ENCODE data around the gene NFKBIA.
"Not testable (repeated sequence)": the region's sequence is repeated elsewhere in the genome, so short reads cannot be mapped to it uniquely, and the experiment has no call there.

Gene NFKBIA

DNA sequence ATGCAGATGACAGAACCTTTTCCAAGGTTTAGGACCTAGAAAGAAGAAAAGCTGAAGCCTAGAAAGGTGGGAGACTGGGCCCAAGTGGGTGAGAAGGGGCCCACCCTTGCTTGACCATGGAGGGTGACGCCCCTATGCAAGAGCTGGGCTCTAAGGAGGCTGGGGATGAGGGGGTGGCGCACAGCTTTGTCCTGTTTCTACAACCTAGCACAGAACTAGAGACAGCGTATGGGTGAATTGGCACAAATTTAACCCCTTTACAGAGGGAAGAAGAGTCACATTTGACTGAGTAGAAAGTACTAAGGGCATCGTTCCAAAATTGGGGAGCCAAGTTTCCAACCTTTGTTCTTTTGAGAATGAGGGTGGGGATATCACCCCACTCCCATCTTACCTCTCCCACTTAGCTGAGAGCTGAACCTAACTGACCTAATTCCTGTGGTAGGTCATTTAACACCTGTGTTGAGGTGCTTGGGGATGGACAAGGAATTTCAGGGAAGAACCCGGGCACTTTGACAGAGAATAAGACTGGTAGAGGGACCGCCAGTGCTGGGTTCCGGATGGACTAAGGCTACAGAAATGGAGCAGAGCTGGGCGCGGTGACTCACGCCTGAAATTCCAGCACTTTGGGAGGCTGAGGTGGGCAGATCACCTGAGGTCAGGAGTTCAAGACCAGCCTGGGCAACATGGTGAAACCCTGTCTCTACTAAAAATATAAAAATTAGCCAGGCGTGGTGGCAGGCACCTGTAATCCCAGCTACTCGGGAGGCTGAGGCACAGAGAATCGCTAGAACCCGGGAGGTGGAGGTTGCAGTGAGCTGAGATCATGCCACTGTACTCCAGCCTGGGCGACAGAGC, 5.2 kb downstream of the NFKBIA start:
- in situ Hi-C loops (cut with HindIII; ENCODE audit: low pct_ligation_motif_present, low pct_unique_long_range_greater_than_20kb, low sequenced_read_pairs), result no loop called here
- no peak for DNase-seq

DNA sequence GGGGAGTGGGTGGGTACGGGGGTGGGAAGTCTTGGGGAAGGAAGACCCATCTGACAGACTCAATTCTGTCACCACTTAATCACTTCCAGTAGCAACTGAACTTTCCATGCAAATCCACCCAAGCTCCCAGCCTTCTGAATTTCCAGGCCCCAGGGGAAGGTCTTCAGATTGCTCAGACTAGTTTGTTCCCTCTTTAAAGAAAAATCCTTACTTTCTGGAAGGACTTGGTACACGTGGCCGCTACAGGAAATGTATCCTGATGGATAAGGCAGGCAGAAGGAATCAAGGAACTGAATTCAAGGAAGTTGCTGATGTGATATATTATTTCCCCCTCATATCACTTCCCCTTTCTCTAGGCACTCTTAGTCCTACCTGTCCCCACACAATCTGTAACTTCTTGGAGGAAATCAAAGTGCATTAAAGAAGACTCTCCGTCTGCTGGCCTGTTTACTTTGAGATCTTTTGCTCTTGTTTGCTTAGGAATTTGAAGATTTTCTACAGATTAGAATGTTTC, 6.4 kb downstream of the NFKBIA start:
- in situ Hi-C loops (cut with HindIII; ENCODE audit: low pct_ligation_motif_present, low pct_unique_long_range_greater_than_20kb, low sequenced_read_pairs), result no loop called here
- no peak for DNase-seq

DNA sequence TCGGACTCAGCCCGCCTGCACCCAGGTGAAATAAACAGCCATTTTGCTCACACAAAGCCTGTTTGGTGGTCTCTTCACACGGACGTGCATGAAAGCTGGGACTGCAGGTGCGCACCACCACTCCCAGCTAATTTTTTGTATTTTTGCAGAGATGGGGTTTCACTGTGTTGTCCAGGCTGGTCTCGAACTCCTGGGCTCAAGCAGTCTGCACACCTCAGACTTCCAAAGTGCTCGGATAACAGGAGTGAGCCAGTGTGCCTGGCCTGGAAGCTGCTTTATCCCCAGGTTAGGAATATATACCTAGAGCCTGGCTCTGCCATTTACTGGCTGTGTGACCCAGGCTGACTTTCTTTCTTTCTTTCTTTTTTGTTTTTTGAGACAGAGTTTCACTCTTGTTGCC, 7.9 kb downstream of the NFKBIA start:
- DNase-seq; in situ Hi-C loops (cut with HindIII; ENCODE audit: low pct_ligation_motif_present, low pct_unique_long_range_greater_than_20kb, low sequenced_read_pairs): not testable (repeated sequence)

DNA sequence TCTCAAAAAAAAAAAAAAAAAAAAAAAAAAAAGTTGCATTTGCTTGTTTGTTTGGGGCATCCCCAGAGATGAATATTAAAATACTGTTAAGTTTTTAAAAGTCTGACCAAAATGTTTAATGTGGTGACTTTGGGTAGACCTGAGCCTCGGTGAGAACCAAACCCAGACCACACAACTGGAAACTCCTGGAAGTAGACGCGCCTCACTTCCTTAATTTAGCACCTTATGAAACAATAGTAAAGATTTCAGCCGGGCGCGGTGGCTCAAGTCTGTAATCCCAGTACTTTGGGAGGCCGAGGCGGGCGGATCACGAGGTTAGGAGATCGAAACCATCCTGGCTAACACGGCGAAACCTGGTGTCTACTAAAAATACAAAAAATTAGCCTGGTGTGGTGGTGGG, 9.3 kb downstream of the NFKBIA start:
- in situ Hi-C loops (cut with HindIII; ENCODE audit: low pct_ligation_motif_present, low pct_unique_long_range_greater_than_20kb, low sequenced_read_pairs), result no loop called here
- no peak for DNase-seq

DNA sequence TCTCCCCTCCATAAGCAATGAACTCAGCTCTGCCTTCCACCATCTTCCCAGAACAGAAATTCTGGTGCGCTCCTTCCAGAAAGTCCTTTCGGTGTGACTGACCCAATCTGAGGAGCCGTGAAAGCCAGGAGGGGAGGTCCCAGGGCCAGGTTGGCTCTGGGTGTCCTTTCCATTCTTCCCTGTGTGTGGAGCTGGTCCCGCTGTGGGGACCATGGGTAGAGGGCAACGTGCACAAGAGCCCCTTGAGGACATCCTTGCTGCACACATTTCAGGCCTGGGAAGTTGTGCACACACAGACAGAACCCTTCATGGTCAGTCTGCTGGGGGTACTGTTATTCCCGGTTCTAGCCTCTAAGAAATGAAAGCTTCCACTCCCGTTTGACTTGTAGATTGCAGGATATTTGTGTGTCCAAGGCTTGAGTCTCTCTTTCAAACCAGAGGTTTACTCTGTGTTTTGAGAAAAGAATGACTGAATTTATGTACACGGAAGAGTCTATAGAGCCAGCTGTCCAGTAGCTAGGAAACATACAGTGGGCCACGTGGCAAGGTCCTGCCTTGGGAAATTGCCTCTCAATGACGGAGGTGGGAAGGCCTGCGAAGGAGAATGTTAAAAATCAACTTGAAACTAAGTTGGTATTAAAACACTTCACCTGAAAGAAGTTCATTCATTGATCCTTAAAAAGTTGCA, 10.1 kb downstream of the NFKBIA start:
- in situ Hi-C loops (cut with HindIII; ENCODE audit: low pct_ligation_motif_present, low pct_unique_long_range_greater_than_20kb, low sequenced_read_pairs), result no loop called here
- DNase-seq, result no peak

DNA sequence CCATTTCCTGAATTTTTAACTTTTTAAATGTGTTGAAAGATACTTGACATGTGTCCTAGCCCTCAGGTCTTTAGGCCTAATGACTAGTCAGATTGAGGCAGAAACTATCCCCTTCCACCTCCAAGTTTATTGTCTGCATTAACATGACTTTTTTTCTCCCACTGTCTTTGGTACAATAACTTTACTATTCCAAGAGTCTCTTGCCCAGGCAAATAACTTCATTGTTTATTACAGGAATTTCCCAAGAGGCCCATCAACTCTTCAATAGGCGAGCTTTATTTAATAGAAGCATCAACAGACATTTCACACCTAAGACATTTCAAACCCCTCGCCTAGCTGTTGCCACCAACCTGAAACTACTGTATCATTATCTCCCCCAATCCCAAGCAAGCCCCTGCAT, 10.7 kb downstream of the NFKBIA start:
- in situ Hi-C loops (cut with HindIII; ENCODE audit: low pct_ligation_motif_present, low pct_unique_long_range_greater_than_20kb, low sequenced_read_pairs), result no loop called here
- no peak for DNase-seq

DNA sequence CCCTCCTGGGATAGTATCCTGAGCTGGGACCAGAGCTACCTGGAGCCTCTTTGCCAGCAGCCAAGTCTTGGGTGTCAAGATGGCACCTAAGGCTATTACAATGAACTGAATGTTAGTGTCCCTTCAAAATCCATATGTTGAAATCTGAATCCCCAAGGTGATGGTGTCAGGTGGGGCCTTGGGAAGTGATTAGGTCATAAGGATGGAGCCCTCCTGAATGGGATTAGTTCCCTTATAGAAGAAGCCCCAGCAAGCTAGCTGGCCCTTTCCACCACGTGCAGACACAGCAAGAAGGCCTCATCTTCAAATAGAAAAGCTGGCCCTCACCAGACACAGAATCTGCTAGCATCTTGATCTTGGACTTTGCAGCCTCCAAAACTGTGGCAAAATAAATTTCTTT, 12.4 kb downstream of the NFKBIA start:
- in situ Hi-C loops (cut with HindIII; ENCODE audit: low pct_ligation_motif_present, low pct_unique_long_range_greater_than_20kb, low sequenced_read_pairs), result no loop called here

DNA sequence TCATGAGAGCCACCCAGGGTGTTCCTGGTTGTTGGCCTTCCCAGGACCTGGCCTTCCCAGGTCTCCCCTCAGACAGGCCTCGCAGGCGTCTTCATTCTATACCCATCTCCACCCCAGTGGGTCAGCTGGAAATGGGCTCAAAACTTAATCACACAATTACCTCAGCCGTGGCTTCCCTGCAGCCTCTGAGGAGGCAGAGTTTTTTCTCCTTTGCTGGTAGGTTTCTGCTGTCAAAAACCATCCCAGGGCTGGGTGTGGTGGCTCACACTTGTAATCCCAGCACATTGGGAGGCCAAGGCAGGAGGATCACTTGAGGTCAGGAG, 13.2 kb downstream of the NFKBIA start:
- DNase-seq, result no peak
- in situ Hi-C loops (cut with HindIII; ENCODE audit: low pct_ligation_motif_present, low pct_unique_long_range_greater_than_20kb, low sequenced_read_pairs), result no loop called here

More for the DNA sequence above, 12.4 kb downstream of the NFKBIA start:
- no peak for DNase-seq

DNA sequence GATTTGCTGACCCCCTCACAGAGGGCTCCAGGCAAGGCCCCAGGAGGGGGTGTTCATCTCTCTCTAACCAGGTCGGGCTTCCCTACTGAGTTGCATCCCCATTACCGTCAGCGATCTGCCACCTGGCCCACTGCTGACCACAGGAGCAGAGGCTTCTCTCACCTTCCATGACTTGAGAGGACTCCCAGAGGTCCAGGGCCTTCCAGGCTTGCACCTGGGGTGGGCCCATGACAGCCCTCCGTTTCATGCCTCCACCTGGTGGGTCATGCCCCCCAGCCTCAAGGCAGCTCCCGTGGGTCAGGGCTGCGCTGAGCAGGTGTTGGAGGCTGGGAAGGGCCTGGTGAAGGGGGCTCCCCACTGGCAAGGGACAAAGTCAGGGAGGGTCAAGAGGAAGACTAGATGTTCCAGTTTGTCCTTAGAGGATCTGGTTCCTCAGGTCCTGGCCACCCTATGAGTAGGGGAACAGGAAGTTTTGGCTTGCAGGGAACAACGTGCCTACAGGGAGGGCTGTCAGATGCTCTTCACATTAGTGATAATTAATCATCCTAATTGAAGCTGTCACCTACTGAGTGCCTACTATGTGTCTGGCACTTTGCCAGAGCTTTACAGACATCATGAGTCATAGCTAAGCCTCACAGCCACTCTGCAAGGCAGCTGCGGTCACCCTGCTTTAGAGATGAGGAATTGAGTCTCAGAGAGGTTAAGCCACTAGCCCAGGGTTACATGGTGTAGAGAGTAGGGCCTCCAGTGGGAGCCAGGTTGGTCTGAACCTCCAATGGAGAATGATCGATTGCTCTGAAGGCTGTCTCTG, 13.8 kb downstream of the NFKBIA start:
- no peak for DNase-seq
- in situ Hi-C loops (cut with HindIII; ENCODE audit: low pct_ligation_motif_present, low pct_unique_long_range_greater_than_20kb, low sequenced_read_pairs), result no loop called here

DNA sequence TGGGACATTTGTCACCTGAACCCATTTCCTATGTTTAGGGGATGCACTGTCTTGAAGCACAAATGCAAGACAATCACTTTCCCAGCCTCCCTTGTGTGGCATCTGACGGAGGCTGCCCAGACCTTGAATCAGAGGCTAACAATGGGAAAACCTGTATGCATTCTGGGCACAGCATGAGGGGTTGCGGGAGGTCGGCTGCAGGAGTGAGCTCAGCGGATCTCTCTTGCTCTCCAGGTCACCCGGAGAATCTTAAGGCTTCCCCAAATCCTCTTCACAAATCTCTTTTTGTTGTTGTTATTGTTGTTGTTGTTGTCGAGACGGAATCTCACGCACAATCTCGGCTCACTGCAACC, 15.3 kb downstream of the NFKBIA start:
- DNase-seq, result no peak
- in situ Hi-C loops (cut with HindIII; ENCODE audit: low pct_ligation_motif_present, low pct_unique_long_range_greater_than_20kb, low sequenced_read_pairs), result no loop called here

DNA sequence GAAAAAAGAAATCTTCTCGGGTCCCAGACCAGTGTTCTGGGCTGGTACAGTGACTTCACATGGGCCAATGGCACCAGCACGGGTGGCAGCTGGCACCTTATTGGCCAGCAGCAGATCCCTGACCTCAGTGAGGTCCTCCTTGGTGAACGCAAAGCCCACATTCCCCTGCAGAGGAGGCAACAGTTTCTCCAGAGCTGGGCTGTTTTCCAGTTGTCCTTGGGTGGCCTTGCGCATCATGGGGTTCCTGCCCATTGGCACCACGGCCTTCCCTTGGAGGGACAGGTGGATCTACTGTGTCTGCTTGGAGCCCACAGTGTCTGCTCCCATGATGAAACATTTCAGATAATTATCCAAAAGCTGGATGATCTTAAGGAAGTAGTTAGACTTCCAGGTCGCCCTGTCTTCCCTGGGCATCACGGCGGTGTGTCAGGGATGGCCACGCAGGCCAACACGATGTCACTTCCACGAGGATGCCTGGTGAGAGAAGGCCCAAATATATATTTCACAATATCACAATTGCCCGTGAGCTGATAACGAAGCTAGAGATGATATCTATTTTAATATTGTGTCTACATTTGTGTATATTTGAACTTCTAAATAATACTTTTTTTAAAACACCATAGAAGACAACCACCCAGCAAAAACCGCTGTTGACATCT, 15.8 kb downstream of the NFKBIA start:
- no peak for DNase-seq
- in situ Hi-C loops (cut with HindIII; ENCODE audit: low pct_ligation_motif_present, low pct_unique_long_range_greater_than_20kb, low sequenced_read_pairs), result no loop called here

DNA sequence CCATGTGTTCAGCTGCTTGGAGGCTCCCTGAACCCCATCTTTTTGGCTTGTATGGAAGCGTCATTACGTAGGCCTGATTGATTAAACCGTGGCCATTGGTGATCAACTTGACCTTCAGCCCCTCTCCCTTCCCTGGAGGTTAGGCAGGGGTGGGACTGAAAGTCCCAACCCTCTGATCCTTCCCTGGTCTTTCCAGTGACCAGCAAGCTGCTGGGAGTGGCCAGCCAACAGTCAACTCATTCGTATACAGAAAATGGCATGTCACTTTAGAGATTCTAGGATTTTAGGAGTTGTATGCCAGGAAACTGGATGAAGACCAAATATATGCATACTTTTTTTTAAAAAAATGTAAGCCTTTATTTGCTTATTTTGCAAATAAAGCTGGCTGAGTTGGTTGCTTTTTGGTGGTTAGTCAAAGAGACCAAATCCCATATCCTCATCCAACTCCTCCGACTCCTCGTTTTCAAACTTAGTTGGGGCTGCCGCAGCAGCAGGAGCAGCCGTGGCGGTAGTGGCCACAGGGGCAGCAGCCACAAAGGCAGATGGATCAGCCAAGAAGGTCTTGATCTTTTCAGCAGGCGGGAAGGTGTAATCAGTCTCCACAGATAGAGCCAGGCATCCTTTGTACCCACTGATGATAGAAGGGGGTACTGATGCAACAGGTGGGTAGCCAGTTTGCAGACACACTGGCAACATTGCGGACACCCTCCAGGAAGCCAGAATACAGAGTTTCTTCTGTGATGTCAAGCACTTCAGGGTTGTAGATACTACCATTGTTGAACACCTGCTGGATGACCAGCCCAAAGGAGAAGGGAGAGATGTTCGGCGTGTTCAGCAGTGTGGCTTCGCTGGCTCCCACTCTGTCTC, 16.6 kb downstream of the NFKBIA start:
- in situ Hi-C loops (cut with HindIII; ENCODE audit: low pct_ligation_motif_present, low pct_unique_long_range_greater_than_20kb, low sequenced_read_pairs), result no loop called here

DNA sequence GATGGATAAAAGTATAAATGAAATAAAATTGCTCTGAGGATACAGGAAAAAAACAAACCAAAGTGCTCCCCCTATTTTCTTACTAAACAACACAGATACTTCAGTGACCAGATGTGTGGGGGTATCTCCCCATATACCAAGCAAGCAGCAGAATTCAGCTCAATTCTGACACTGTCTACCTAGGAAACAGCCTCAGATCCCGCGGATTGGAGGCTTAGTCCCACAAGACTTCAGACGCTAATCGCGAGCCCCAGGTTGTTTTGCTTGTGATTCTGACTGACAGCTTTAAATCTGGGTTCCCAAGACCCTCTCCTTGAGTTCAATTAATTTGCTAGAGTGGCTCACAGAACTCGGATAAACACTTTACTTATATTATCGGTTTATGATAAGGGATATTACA, 17.3 kb downstream of the NFKBIA start:
- in situ Hi-C loops (cut with HindIII; ENCODE audit: low pct_ligation_motif_present, low pct_unique_long_range_greater_than_20kb, low sequenced_read_pairs), result no loop called here
- DNase-seq, result no peak

More for the DNA sequence above, 16.6 kb downstream of the NFKBIA start:
- no peak for DNase-seq

DNA sequence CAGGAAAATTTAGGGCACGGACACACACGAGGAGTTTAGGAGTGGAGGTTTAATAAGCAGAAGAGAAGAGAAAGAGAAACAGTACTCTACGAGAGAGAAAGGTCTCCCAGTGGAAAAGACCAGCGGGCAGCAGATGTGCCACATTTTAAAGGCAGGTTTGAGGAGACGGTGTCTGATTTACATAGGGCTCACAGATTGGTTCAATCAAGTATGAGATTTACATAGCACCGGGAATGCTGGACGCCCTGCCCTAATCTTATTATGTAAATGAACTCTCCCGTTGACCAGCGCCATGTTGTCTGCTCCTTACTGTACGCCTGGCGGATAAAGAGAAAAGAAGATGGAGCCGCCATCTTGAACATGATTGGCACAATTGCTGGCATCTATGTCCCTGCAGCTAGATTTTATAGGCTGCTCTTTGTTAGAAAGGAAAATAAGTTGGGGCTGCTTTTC, 17.9 kb downstream of the NFKBIA start:
- in situ Hi-C loops (cut with HindIII; ENCODE audit: low pct_ligation_motif_present, low pct_unique_long_range_greater_than_20kb, low sequenced_read_pairs), result no loop called here
- DNase-seq, result no peak

DNA sequence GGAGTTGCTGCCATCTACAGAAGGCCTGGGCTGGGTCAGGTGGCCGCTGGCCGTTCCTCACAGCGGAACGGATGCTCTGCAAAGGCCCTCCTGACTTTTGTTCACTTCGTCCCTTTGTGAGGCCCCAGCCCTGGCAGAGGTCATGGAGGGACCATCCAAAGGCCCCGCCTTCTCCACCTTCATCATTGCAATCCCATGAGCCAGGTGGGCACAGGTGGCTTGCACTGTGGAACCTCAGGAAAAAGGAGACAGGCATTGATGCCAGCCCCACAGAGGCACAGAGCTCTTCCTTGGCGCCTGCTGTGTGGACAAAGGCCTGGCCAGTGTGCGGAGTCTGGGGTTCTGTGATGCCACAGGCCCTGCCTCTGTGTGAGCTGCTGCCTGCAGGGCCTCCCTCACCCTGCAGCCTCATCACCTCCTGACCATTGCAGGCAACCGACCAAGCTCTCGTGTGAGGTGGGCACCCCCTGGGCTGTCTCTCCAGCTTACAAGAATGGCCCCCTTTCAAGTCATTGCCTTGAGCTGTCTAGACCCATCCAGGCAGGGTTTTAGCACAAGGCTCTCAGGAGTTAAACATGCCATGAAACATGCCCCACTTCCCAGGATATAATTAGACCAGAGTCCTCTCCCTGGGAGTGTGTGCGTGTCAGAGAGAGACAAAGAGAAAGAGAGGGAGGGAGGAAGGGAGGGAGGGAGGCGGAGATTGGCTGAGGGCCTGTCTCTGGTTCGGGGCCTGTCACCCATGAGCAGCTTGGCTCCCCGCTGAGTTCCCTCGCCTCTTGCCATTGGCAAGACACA, 19.3 kb downstream of the NFKBIA start:
- in situ Hi-C loops (cut with HindIII; ENCODE audit: low pct_ligation_motif_present, low pct_unique_long_range_greater_than_20kb, low sequenced_read_pairs), result no loop called here
- peak; percentile 90 for DNase-seq

DNA sequence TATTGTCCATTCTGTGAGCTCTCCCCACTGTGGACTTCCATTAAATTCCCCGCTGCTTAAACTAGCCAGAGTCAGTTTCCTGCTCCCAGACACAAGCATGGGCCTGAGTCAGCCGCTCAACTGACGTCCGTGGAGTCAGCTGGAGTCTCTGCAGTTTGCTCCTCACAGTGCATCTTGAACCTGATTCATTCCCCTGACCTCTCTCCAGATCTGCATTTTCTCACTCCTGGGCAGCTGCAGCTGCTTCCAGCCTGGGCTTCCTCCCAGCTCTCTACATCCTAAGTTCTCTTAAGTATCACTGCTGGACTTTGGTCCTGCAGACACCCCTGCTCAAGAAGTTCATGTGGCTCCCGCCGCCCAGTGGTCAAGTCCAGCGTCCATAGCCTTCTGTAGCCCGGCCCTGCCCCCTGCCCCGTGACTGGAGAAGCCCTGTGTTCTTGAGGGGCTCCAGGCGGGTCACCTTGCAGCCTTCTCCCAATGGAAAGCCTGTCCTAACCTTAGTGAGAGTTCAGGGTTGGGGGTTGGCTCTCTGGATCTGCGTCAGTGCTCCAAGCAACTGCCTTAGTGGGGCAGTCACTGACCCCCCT, 20.0 kb downstream of the NFKBIA start:
- in situ Hi-C loops (cut with HindIII; ENCODE audit: low pct_ligation_motif_present, low pct_unique_long_range_greater_than_20kb, low sequenced_read_pairs), result no loop called here
- peak; percentile 53 for DNase-seq

Data from ACHN (cell line).